Erythroblast (primary cell): ENCODE results near the gene SRGAP1.

ENCODE experiments used
- GATA1 ChIP-seq: IDR thresholded peaks from 2 replicates; pipeline ENCODE4 v1.6.1; 2011; ENCODE audit warnings: low read depth, mild to moderate bottlenecking, control low read depth, low read length, moderate library complexity
- POLR2A ChIP-seq: IDR thresholded peaks from 2 replicates; pipeline ENCODE4 v1.6.1; 2011; ENCODE audit warnings: mild to moderate bottlenecking, low read length

GRCh38 chr12:63928305-63928704 is 83.8 kb downstream of the SRGAP1 start:
- TF ChIP-seq POLR2A: no peak
- TF ChIP-seq GATA1: no peak
